RWPE2 (cell line): Measurements from ENCODE around the gene EVL.

ENCODE experiments used
- ATAC-seq: fragments of 200-7000 bp; cut with Tn5 transposase; 3 replicates; pipeline ENCODE4 v1.9.1; 2021; ENCODE audit warnings: low read depth
- DNase-seq: peaks from one replicate; pipeline ENCODE4 v3.0.0-alpha.2; 2020; ENCODE audit warnings: low spot score
- H3K27ac ChIP-seq: fragments of 450-650 bp; 2 replicates; pipeline ENCODE4 v1.5.1; 2017; ENCODE audit warnings: mild to moderate bottlenecking; ENCODE audit not compliant: poor library complexity, severe bottlenecking
- H3K27me3 ChIP-seq: fragments of 250-450 bp; sonication (Bioruptor Pico); 2 replicates; pipeline ENCODE4 v1.5.1; 2021; ENCODE audit warnings: mild to moderate bottlenecking, moderate library complexity; ENCODE audit not compliant: insufficient read depth, poor library complexity, severe bottlenecking
- H3K36me3 ChIP-seq: fragments of 250-450 bp; sonication (Bioruptor Pico); 2 replicates; pipeline ENCODE4 v1.5.1; 2020; ENCODE audit warnings: low read depth, mild to moderate bottlenecking, moderate library complexity
- H3K4me1 ChIP-seq: fragments of 250-450 bp; sonication (Bioruptor Pico); 2 replicates; pipeline ENCODE4 v1.5.1; 2021; ENCODE audit warnings: mild to moderate bottlenecking, moderate library complexity; ENCODE audit not compliant: insufficient read depth, poor library complexity, severe bottlenecking
- H3K4me3 ChIP-seq: fragments of 250-450 bp; sonication (Bioruptor Pico); 2 replicates; pipeline ENCODE4 v1.5.1; 2021; ENCODE audit warnings: mild to moderate bottlenecking, moderate library complexity; ENCODE audit not compliant: severe bottlenecking
- H3K9me3 ChIP-seq: fragments of 250-450 bp; sonication (Bioruptor Pico); 2 replicates; pipeline ENCODE4 v1.5.1; 2021; ENCODE audit warnings: mild to moderate bottlenecking, moderate library complexity; ENCODE audit not compliant: severe bottlenecking
- CTCF ChIP-seq: fragments of 450-650 bp; IDR thresholded peaks from one replicate; pipeline ENCODE4 v1.5.1; 2017; ENCODE audit warnings: mild to moderate bottlenecking, moderate library complexity; ENCODE audit not compliant: poor library complexity, severe bottlenecking

Gene EVL

GRCh38 chr14:100145682-100146464, 80.7 kb downstream of the EVL start:
- Histone ChIP-seq H3K9me3 (no peaks in the 10 kb centered on the region), H3K27ac (no peak overlapping the region), H3K4me1 (peaks cover 8% of the 10 kb centered on the region), H3K27me3 (no peaks in the 10 kb centered on the region), H3K36me3 (no peaks in the 10 kb centered on the region), H3K4me3 (no peak overlapping the region)
- TF ChIP-seq CTCF, result no peak
- ATAC-seq (no peak), DNase-seq (no peak)

- H3K36me3 ChIP-seq, result no peaks in the 10 kb centered on the region
- ATAC-seq, result no peak
- TF ChIP-seq CTCF, result no peak
- no peaks in the 10 kb centered on the region for H3K27me3 ChIP-seq
- no peaks in the 10 kb centered on the region for H3K9me3 ChIP-seq
- peaks cover 16% of the 10 kb centered on the region for H3K4me1 ChIP-seq
- H3K27ac ChIP-seq, result no peak overlapping the region
- H3K4me3 ChIP-seq, result no peak overlapping the region
- DNase-seq, result no peak
Observed at GRCh38 chr14:100146531-100147091, 81.4 kb downstream of the EVL start.

- no peak for ATAC-seq
- no peak overlapping the region for H3K4me3 ChIP-seq
Observed at GRCh38 chr14:100147181-100147631, 82.0 kb downstream of the EVL start.

GRCh38 chr14:100147691-100148464, 82.7 kb downstream of the EVL start:
- DNase-seq, result no peak
- Histone ChIP-seq H3K4me1 (peaks cover 16% of the 10 kb centered on the region), H3K4me3 (no peak overlapping the region), H3K27ac (no peak overlapping the region), H3K36me3 (no peaks in the 10 kb centered on the region), H3K9me3 (no peaks in the 10 kb centered on the region), H3K27me3 (no peaks in the 10 kb centered on the region)
- TF ChIP-seq CTCF, result no peak
- no peak for ATAC-seq

More at GRCh38 chr14:100147181-100147631, 82.0 kb downstream of the EVL start:
- H3K9me3 ChIP-seq, result no peaks in the 10 kb centered on the region
- TF ChIP-seq CTCF, result no peak
- no peak for DNase-seq
- H3K27me3 ChIP-seq, result no peaks in the 10 kb centered on the region
- no peak overlapping the region for H3K27ac ChIP-seq
- H3K4me1 ChIP-seq, result peaks cover 16% of the 10 kb centered on the region
- H3K36me3 ChIP-seq, result no peaks in the 10 kb centered on the region
